Stimulated activated naive CD4-positive, alpha-beta T cell treated with Interleukin-2 at 50 U/mL for 16 hours (primary cell): Measurements from ENCODE around the gene BNIP5.

Experiments
- DNase-seq: peaks from one replicate; lab custom pipeline; 2025; lab: John Stamatoyannopoulos, UW

Gene BNIP5

DNA sequence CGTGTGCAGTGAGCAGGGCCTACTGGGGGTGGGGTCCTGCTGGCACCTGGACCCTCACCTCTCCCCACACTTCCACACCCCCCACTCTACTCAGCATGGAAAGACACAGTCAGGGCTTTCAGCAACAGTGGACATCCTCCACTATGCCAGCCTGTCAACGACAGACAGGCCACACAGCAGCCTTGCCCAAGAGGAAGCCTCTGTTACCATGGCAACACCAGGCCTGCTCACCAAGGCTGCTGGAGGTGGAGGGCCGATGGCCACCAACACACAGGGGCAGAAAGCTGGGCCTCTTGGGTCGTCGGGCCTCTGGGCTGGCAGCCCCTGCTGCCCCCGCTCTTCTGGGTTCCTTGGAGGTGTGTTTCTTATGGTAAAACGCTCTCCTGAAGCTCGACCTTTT is 13.6 kb downstream of the BNIP5 start:
- DNase-seq: no peak

DNA sequence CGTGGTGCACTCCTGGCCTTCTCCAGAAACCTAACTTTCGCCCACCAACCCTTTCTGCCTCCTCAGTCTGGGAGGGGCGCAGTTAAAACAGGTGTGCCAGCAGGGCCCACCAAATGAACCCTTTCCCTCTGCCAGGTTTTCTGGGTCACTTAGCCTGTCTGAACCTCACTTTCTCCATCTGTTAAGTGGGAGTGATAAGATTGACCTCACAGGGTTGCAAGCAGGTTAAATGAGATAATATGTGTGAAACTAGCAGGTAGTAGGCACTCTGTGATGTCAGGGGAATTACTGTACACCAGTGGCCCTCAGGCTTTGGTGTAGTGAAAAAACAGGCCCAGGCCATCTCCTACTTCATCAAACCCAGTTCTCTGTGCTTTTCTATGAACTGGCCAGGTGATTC is 14.1 kb downstream of the BNIP5 start:
- no peak for DNase-seq

DNA sequence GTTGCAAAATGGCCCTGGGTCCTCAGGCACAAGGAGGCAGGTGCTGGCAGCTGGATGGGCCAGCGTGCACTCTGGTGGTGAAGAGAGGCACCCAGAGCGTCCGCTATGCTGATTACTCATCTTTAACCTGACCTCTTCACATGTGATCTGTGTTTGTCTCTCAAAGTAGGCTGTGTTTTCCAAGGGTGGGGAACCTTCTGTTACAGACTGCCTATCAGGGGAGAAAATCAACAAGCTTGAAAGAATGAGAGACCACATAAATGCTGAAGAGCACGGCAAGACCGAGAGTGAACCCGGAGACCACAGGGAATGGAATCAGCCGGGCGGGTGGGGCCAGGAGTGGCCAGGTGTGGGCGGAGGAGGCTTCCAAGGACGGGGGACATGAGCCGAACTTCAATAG is 16.2 kb downstream of the BNIP5 start:
- no peak for DNase-seq

DNA sequence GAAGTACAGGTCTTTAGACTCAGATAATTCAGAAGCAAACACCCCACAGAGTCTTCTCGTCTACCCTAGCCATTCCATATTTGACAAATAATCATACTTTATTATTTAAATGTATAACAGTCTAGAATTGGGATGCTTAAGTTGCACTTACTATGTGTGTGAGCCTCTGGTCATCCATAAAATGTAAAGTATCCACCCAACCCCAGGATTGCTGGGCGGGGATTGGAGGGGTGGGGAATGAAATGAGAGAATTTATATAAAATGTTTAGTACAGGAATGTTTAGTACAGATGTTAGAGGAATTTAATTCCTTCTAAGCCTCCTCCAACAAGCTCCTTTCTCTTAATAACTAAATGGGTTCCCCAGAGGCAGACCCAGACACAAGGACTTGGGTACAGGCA is 16.9 kb downstream of the BNIP5 start:
- no peak for DNase-seq

DNA sequence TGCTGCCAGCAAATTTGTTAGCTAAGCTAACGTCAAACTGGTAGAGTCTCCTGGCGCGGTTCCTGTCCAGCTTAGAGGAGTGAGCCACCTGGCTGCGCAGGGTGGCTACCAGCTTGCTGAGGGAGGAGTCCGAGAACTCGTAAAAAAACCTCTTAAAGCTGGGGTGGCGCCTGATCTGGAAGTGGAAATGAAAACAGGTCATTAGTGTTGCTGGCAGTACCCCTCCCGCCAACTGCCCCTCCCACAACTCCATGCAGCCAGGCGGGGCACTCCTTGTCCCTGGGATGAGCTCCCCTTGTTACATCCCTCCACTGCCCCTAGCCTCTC is 17.3 kb downstream of the BNIP5 start:
- DNase-seq: no peak

DNA sequence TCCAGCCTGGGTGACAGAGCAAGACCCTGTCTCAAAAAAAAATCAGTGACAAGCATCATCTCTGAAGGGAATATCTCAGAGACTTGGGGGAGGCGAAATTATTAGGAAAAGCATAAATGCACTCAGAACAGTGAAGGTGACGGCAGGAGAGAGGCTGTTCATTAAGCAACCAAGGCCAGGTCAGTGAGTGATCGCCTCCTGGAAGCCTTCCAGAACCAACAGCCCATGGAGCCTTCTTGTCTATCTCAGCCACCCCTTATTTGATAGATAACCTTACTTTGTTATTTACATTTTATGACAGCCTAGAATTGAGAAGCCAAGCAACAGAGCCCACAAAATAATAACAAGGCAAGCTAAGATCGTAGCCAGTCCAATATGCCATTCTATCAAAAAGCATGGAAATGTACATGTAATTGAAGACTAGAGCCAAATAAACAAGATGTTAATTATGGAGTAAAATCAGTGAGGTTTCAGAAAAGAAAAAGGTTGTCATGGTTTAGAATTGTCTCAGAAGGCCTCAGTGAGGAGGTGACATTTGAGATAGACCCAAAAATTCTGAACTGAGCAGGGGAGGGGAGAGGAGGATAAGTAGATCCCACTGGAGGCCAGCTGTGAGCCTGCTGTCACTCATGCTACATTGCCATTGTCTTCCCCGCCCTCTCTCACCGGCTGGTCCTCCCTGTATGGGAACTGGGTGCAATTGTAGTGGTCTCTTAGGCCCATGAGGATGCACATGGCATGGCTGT is 17.8 kb downstream of the BNIP5 start:
- no peak for DNase-seq

DNA sequence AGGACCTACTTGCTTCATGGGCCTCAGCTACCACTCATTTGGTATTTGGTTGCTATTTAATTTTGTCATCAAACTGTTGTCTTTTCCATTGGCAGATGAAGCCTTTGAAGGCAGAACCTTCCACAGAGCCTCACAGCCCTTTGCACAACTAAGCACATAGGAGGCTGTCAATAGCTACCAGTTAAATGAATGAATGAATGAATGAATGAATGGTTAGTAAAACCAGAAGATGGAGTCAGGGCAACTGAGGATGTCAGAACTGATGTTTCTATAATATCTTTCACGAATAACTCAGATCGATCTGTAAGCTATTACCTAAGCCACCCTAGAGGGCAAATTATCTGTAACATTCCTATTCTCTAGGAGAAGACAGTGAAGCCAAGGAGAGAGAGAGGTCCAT is 19.1 kb downstream of the BNIP5 start:
- DNase-seq: no peak

DNA sequence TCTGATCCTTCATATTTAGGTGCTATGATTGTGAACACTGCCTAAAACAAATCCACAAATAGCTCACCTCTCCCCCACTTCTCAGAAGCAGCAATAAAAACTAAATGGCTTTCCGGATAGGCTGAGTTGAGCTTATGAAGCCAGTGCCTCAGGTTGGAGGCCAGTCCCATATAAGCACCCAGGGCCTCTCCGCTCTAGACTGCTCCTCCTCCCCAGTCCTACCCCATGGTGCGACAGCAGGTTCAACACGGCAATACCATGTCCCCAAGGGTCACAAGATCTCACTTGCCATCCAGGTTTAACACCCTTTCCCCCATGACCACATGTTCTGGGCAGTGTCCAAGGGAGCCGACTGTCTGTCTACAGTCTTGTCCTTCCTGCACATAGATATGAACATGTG is 20.8 kb downstream of the BNIP5 start:
- DNase-seq: no peak

DNA sequence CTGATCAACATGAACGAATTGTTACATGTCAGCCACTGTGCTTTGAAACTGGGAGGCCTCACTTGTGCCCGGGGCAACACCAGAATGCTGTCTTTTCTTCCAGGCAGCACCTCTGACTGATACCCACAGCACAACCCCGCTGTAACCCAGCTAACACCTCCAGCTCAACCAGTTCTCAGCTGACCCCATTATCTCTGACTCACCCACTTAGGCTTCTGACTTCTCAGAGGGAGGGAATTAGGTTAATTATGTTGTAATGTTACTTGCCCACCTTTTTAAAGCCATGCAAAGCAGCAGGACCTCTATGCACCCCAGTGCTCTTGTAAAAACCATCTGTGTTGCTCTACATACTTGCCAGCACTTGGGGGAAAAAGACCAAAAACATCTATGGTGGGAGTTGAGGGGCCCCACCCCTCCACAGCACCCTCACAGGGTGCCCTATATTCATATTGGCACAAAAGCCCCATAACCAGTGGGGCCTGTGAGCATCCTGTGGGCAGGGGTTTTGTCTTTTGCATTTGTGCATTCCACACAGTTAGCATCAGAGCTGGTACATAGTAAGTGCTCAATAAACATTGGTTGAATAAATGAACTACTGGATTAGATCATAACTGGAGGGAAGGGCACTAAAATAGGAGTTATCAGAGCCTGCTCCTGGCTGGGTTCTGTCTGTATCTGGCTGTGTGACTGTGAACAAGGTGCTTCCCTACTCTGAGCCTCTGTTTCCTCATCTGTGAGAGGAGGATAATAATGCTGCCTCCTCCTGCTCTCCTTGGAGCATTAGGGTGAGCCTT is 22.3 kb downstream of the BNIP5 start:
- DNase-seq: no peak

DNA sequence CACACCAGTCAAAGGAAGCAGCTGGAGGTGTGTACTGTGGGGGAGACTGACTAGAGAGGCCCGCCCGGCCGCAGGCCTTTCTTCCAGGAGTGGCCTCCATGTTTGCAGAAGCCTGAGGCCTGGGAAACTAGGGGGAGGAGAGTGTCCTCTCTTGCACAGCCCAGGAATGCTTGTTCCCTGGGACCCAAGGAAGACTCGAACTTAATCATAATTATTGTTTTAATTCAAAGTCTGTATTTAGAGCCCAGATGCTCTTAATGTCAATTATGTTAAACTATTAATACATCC is 23.1 kb downstream of the BNIP5 start:
- DNase-seq: no peak

DNA sequence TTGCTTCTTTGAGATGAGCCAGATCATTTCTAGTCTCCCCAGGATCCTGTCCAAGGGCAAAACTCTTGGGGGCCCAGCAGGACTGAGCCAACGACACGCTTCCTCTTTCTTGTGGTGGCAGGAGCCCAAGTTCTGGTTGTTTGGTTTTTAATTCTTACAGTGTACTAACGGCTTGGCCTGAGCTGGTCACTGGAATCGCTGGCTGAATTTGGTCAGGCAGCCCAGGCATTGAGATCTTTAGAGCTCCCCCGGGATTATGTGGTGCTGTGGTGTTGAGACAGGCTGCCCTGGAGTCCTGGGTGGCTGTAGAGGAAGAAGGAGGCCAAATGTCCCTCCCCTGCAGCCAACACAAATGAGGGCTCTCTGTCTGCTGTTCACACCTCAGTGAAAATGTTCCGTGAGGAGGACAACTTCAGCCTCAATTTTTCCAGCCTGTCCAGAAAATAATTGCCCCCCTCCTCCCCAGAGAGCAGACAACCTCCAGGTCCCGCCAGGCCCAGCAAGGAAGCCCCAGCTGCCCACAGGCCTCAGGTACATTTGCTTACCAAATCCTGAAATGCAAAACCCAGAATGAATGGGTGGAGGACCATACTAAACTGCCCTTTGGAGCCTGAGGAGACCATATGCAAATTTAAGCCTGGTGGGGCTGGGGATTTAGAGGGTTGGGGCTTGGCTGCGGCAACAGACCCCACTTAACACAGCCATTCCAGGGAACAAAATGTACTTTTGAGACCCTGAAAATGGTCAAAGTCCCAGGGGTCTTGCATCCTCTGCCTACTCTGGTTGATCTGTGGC is 23.6 kb downstream of the BNIP5 start:
- DNase-seq: no peak

DNA sequence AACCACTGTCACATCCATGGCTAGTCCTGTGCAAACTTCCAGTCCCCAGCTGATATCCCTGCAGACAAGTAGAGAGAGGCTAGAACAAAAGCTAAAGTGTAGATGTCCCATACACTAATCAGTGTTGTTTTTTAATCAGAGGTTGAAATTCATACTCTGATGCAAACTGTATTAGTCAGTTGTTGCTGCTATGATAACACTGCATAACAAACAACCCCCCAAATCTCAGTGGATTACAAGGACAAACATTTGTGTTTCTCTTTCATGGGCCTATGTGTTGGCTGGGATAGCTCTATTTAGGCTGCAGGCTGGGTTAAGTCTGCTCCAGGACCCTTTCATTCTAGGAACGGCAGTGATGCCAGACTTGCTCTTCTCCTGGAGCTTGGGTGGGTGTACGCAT is 26.8 kb downstream of the BNIP5 start:
- DNase-seq: no peak

DNA sequence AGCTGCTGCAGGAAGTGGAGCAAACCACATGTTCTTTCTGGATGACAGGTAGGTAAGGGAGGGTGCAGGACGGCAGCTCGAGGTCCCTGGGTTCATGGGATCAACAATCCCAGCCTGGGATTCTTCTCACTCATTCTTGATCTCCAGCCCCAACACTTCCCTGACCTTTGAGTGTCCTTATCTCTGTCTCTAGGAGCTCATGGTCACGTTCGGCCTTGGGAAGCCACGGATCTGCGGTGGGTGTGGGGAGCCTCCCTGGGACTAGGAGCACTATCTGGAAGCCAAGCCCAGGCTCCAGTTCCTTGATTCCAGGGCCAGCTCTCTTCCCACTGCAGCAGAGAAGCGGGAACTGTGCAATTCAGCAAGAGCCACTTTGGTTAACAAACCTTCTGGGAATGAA is 27.5 kb downstream of the BNIP5 start:
- no peak for DNase-seq

DNA sequence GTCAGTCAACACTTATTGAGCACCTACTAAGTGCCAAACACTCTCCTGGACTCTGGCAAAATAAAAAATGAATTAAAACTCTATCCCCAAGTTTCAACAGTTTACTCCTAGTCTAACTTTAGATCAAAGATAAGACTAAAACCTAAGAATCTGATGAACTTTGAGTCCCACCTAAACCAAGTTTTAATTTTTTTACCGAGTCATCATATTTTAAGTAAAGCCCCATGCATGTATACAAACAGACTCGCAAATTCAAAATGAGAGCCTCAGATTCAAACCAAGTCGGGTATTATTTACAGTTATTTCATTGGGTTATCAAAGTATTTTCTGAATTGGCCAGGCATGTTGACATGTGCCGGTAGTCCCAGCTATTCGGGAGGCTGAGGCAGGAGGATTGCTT is 28.2 kb downstream of the BNIP5 start:
- DNase-seq: no peak

DNA sequence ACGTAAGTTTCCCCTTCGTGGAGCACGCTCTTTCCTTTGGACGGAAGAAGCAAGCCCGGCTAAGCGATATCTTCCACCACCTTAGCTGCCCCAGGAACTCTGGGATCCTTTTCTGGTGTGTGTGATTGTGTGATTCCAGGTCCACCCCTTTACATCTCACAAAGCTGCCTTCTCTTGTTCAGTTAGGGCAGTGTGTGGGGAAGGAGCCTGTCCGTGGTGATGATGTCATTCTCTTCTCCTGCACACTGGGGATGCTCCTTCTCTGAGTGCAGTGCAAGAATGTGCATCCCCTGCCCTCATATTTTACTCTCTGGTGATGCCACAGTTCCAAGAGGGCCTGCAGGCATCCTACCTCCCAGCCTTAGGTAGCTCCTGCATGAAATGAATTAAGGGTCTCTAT is 30.3 kb downstream of the BNIP5 start:
- no peak for DNase-seq

DNA sequence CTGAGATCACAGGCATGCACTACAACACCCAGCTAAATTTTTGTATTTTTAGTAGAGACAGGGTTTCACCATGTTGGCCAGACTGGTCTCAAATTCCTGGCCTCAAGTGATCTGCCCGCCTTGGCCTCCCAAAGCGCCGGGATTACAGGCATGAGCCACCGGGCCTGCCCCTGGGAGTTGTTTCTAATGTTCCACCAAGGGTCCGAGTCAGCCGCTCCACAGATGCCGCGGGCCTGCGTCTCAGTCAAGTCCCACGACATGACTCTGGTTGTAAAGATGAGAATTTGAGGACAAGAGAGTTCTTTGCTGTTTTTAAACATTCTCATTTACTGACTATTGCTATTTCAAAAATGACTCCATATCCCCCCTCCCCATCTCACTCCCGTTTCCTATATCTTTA is 30.8 kb downstream of the BNIP5 start:
- DNase-seq: no peak

DNA sequence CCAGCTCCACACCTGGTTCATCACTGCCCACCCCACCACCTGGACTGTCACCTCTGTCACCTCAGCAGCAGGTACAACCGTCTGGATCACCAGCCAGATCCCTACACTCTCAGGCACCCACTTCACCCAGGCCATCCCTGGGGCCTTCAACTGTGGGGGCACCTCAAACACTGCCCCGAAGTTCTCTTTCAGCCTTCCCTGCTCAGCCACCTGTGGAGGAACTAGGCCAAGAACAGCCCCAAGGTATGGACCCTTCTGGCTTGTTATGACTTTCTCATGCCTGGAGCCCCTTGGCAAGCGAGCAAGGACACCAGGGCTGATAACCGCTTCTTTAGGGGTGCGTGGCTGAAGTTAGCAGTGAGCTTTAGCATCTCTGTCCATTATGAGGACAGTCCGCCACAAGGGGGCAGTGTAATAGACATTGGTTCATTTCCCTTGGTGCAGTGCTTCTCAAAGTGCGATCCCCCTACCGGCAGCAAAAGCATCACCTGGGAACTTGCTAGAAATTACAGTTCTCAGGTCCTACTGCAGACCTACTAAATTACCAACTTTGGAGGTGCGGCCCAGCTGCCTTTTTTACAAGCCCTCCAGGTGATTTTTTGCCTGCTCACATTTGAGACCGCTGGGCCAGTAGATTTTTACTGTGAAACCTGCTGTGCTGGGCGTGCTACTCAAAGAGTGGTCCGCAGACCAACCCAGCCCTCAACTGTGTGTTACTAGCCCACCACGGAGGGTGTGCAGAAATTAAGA is 34.3 kb downstream of the BNIP5 start:
- DNase-seq: peak; percentile 88

DNA sequence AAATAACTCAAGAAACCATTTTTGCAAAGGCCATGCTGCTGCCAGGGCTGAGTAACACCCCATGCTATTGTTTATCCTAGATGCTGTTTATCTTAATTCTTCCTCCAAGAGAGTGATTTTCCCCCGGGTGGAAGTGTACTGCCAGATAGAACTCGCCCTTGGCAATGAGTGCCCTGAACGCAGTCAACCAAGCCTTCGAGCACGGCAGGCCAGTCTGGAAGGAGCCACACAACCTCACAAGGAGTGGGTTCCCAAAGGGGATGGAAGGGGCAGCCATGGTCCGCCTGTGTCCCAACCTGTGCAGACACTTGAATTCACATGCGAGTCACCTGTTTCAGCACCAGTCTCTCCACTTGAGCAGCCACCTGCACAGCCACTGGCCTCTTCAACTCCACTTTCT is 34.9 kb downstream of the BNIP5 start:
- DNase-seq: no peak

DNA sequence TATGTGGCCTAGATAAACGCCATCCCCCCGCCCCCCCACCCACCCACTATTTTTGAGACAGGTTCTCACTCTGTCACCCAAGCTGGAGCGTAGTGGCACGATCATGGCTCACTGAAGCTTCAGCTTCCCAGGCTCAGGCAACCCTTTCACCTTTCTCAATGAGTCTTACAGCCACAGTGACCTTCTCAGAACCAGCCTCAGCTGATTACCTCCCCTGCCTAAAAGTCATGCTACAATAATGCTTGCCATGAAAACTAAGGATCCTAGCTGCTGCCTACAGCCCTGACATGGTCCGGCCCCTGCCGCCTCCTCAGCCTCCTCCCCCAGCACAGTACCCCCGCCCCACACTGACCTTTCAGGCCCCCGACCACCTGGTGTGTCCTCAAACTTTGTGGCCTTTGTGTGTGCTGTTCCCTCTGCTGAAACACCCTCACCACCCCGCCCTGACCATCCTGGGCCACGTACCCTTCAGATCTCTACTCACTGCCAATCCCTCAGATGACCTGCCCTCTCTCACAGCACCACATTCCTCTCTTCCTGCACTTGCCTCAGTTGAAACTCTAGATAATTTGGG is 35.5 kb downstream of the BNIP5 start:
- no peak for DNase-seq

DNA sequence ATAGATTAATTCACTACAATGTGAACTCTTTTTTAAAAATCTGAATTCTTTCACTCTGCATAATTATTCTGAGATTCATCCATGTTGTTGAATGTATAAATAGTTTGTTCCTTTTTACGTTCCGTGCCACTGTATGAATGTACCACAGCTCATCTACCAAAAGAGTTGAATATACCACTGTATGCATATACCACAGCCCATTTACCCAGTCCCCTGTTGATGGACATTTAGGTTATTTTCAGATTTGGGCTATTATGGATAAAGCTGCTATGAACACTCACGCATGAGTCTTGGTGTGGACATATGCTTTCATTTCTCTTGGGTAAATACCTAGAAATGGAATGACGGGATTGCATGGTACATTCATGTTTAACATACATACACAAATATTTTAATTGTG is 38.7 kb downstream of the BNIP5 start:
- DNase-seq: no peak

DNA sequence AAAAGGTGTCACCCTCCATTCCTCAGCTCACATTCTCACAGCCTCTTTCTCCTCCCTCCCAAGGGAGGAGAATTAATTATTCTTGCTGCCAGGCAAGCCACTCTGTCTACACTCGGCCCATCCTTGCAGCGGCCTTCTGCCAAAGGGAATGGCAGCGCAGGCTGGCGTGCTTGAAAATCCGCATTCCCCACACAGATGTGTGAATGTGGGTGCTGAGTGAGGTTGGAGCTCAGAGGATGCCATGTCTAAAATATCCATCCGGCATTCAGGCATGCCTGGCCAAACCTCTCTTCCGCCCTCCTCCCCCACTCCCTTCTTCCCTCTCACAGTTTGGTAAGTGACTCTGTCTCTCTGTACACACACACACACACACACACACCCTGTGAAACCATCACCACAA is 39.2 kb downstream of the BNIP5 start:
- DNase-seq: no peak

DNA sequence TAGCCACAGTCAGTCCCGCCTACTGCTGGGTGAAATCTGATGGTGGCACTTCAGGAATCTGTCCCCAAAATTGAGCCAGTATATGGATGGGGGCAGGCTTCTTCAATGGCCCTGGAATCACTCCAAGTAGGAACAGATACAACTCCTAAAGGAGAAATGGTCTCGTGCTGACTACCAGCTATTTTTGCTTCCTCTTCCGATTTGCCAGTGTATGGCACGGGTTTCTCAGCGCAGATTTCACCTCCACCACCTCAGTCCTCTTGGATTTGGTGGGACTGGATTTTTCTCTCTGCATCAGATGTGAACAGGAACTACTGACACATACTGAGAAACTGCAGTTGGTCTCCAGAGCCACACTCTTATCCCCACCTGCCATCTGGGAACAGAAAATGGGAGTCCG is 39.6 kb downstream of the BNIP5 start:
- no peak for DNase-seq
